ENCODE results near the gene SLC10A1.

SLC10A1 gene

GRCh38 chr14:69726761-69727511, 70.1 kb downstream of the SLC10A1 start:
- DNase-seq (ENCODE audit: extremely low read depth in 1 of 2, low read depth in 1 of 2) = peak; percentile 53 to 61

Measured in stimulated activated CD8-positive, alpha-beta memory T cell treated with anti-CD3 and anti-CD28 coated beads, Interleukin-7, amount 100 ng/mL, for 48 hours (primary cell).